Activated naive CD8-positive, alpha-beta T cell treated with anti-CD3 and anti-CD28 coated beads, Interleukin-2, amount 50 U/mL, for 16 hours (primary cell): ENCODE measurements around the gene RPP38.

Experiments used
- DNase-seq: peaks from one replicate; pipeline ENCODE4 v3.0.0-alpha.2; 2020; ENCODE audit warnings: low read depth, low spot score

RPP38 gene

GRCh38 chr10:15152556-15152955 lies 55.4 kb downstream of the RPP38 start:
- DNase-seq, result no peak
